Caco-2 (cell line): ENCODE data around the gene CSTPP1. TPM values are rescaled to one million over a fixed set of nuclear protein-coding genes. Genes with fewer than 3 reads are reported as not detected.

Experiments
- BruUV-seq: library from RNA; stranded (reverse); fragments of 400-500 nt; replicated peaks from 2 replicates; lab custom pipeline; 2021; lab: Mats Ljungman, UMichigan
- CTCF ChIA-PET: fragments of 300-600 bp; sonication (Branson Sonifier 250); formaldehyde crosslinking; loops from one replicate; lab custom pipeline; 2022; ENCODE audit warnings: antibody characterized with exemption; lab: Charles Lee
- POLR2A ChIA-PET: fragments of 300-600 bp; sonication (Branson Sonifier 250); formaldehyde crosslinking; loops from one replicate; lab custom pipeline; 2022; ENCODE audit warnings: antibody characterized with exemption; lab: Charles Lee
- DNase-seq, 2 experiments: peaks; one replicate each; pipeline versions ENCODE4 v3.0.0 to v3.0.0-alpha.2; 2020 to 2022
- H3K27me3 ChIP-seq: replicated peaks from 2 replicates; pipeline ENCODE4 v1.6.0; 2011; ENCODE audit warnings: low read length; ENCODE audit not compliant: control insufficient read depth, insufficient read depth
- H3K36me3 ChIP-seq: 2 replicates; pipeline ENCODE4 v1.5.1; 2011; ENCODE audit warnings: low read length; ENCODE audit not compliant: control insufficient read depth, insufficient read depth
- H3K4me1 ChIP-seq: fragments of 250-450 bp; sonication (Bioruptor Pico); 2 replicates; pipeline ENCODE4 v1.5.1; 2020; ENCODE audit warnings: mild to moderate bottlenecking
- H3K4me3 ChIP-seq: 2 replicates; pipeline ENCODE4 v1.5.1; 2011; ENCODE audit warnings: low read depth, mild to moderate bottlenecking, control low read depth, low read length
- H3K9me3 ChIP-seq: fragments of 250-450 bp; sonication (Bioruptor Pico); 2 replicates; pipeline ENCODE4 v1.5.1; 2020; ENCODE audit warnings: mild to moderate bottlenecking, moderate library complexity
- H3K27ac Mint-ChIP-seq: one replicate; pipeline ENCODE4 v1.8.0; 2022; ENCODE audit warnings: mixed read lengths; ENCODE audit not compliant: unreplicated experiment
- H3K27me3 Mint-ChIP-seq: one replicate; pipeline ENCODE4 v1.8.0; 2022; ENCODE audit warnings: mixed read lengths; ENCODE audit not compliant: insufficient read depth, unreplicated experiment
- H3K36me3 Mint-ChIP-seq: one replicate; pipeline ENCODE4 v1.8.0; 2022; ENCODE audit warnings: mild to moderate bottlenecking, mixed read lengths; ENCODE audit not compliant: insufficient read depth, unreplicated experiment
- H3K4me1 Mint-ChIP-seq: one replicate; pipeline ENCODE4 v1.8.0; 2022; ENCODE audit warnings: low read depth, mixed read lengths; ENCODE audit not compliant: unreplicated experiment
- H3K4me3 Mint-ChIP-seq: one replicate; pipeline ENCODE4 v1.8.0; 2022; ENCODE audit warnings: mild to moderate bottlenecking, moderate library complexity, mixed read lengths; ENCODE audit not compliant: unreplicated experiment
- H3K9me3 Mint-ChIP-seq: one replicate; pipeline ENCODE4 v1.8.0; 2022; ENCODE audit warnings: mixed read lengths; ENCODE audit not compliant: unreplicated experiment
- CTCF ChIP-seq, 2 experiments: fragments of 200-600 bp in 1 of 2; IDR thresholded peaks; 1 replicate in 1 of 2; 2 replicates in 1 of 2; pipeline versions ENCODE4 v1.5.1 to v1.8.0; 2011 to 2022; ENCODE audit warnings: antibody characterized with exemption in 1 of 2, control low read depth in 1 of 2, inconsistent platforms in 1 of 2, low read depth in 1 of 2, low read length in 1 of 2, mild to moderate bottlenecking in 1 of 2, moderate library complexity in 1 of 2; ENCODE audit not compliant: insufficient read depth in 1 of 2, severe bottlenecking in 1 of 2, unreplicated experiment in 1 of 2
- intact Hi-C: fragments of 100-400 bp; cut with micrococcal nuclease; formaldehyde crosslinking; loops from one replicate; pipeline ENCODE4 v1.10.0; 2022; ENCODE audit not compliant: unreplicated experiment
- total RNA-seq: library from RNA; stranded (reverse); gene quantifications from 2 replicates; pipeline ENCODE4 v1.2.3, GENCODE V29; 2022

Gene CSTPP1
- total RNA-seq, 1 experiment from 2014 or later: 22.9 TPM

GRCh38 chr11:47099214-47099917, 162.8 kb downstream of the CSTPP1 start:
- peaks cover 8% of the 10 kb centered on the region for H3K4me1 Mint-ChIP-seq
- no peaks in the 10 kb centered on the region for H3K9me3 Mint-ChIP-seq
- Histone ChIP-seq H3K4me3 (no peak overlapping the region), H3K4me1 (peaks cover 2% of the 10 kb centered on the region), H3K36me3 (no peaks in the 10 kb centered on the region), H3K27me3 (no peaks in the 10 kb centered on the region), H3K9me3 (no peaks in the 10 kb centered on the region)
- intact Hi-C loops: no loop called here
- CTCF ChIA-PET: no interaction called here
- DNase-seq: no peak
- H3K4me3 Mint-ChIP-seq: no peak overlapping the region
- no peaks in the 10 kb centered on the region for H3K36me3 Mint-ChIP-seq
- no TSS peak for BruUV-seq
- H3K27ac Mint-ChIP-seq: no peak overlapping the region
- no peaks in the 10 kb centered on the region for H3K27me3 Mint-ChIP-seq
- POLR2A ChIA-PET: no interaction called here
- no peak for TF ChIP-seq CTCF (IDR thresholded peaks at IDR 0.05; ENCODE audit: insufficient read depth in 1 of 2, low read depth in 1 of 2, low read length in 1 of 2, severe bottlenecking in 1 of 2, unreplicated experiment in 1 of 2)

- no TSS peak for BruUV-seq
- peaks cover 10% of the 10 kb centered on the region for H3K4me1 Mint-ChIP-seq
- H3K27me3 ChIP-seq: no peaks in the 10 kb centered on the region
- H3K9me3 Mint-ChIP-seq: no peaks in the 10 kb centered on the region
- DNase-seq: no peak
- no peak overlapping the region for H3K27ac Mint-ChIP-seq
- ChIA-PET CTCF (no interaction called here), POLR2A (no interaction called here)
- intact Hi-C loops: no loop called here
- no peaks in the 10 kb centered on the region for H3K36me3 ChIP-seq
- no peak overlapping the region for H3K4me3 ChIP-seq
- H3K9me3 ChIP-seq: no peaks in the 10 kb centered on the region
- TF ChIP-seq CTCF (IDR thresholded peaks at IDR 0.05; ENCODE audit: insufficient read depth in 1 of 2, low read depth in 1 of 2, low read length in 1 of 2, severe bottlenecking in 1 of 2, unreplicated experiment in 1 of 2): no peak
- H3K36me3 Mint-ChIP-seq: no peaks in the 10 kb centered on the region
- no peaks in the 10 kb centered on the region for H3K27me3 Mint-ChIP-seq
- H3K4me3 Mint-ChIP-seq: no peak overlapping the region
- H3K4me1 ChIP-seq: peaks cover 8% of the 10 kb centered on the region
Observed at GRCh38 chr11:47099918-47100315, 163.4 kb downstream of the CSTPP1 start.

- no peaks in the 10 kb centered on the region for H3K36me3 ChIP-seq
- H3K9me3 ChIP-seq: no peaks in the 10 kb centered on the region
- no peak for TF ChIP-seq CTCF (IDR thresholded peaks at IDR 0.05; ENCODE audit: insufficient read depth in 1 of 2, low read depth in 1 of 2, low read length in 1 of 2, severe bottlenecking in 1 of 2, unreplicated experiment in 1 of 2)
- ChIA-PET POLR2A (no interaction called here), CTCF (no interaction called here)
- no peak for DNase-seq
- H3K4me3 ChIP-seq: no peak overlapping the region
- peaks cover 18% of the 10 kb centered on the region for H3K4me1 ChIP-seq
- no peak overlapping the region for H3K4me3 Mint-ChIP-seq
- H3K27me3 Mint-ChIP-seq: no peaks in the 10 kb centered on the region
- no peak overlapping the region for H3K27ac Mint-ChIP-seq
- no peaks in the 10 kb centered on the region for H3K27me3 ChIP-seq
- intact Hi-C loops: no loop called here
- H3K9me3 Mint-ChIP-seq: no peaks in the 10 kb centered on the region
- H3K36me3 Mint-ChIP-seq: no peaks in the 10 kb centered on the region
- BruUV-seq: no TSS peak
- peaks cover 10% of the 10 kb centered on the region for H3K4me1 Mint-ChIP-seq
Observed at GRCh38 chr11:47101406-47101805, 164.8 kb downstream of the CSTPP1 start.
